A549 (cell line): Measurements from ENCODE around the gene ACD. TPM values are rescaled to one million over a fixed set of nuclear protein-coding genes. Genes with fewer than 3 reads are reported as not detected.

ENCODE experiments used
- ATAC-seq, 2 experiments: fragments of 200-7000 bp in 1 of 2; fragments of >200 bp in 1 of 2; cut with Nextera tagmentation in 1 of 2; cut with Tn5 transposase in 1 of 2; 3 replicates each; pipeline versions ENCODE4 v1.8.0 to v1.9.1; 2018 to 2020; ENCODE audit warnings: mild to moderate bottlenecking in 1 of 2, moderate library complexity in 1 of 2
- CTCF ChIA-PET: fragments of 300-600 bp; sonication (Branson Sonifier 250); formaldehyde crosslinking; extraction: SDS; loops from one replicate; lab custom pipeline; 2021; ENCODE audit warnings: antibody characterized with exemption, inconsistent platforms; lab: Yijun Ruan, JAX
- POLR2A ChIA-PET: fragments of 350-600 bp; formaldehyde crosslinking; extraction: SDS; loops from one replicate; lab custom pipeline; 2021; ENCODE audit warnings: antibody characterized with exemption, inconsistent platforms; lab: Yijun Ruan, JAX
- DNase-seq, 2 experiments: peaks; one replicate each; pipeline versions ENCODE4 v3.0.0 to v3.0.0-alpha.2; 2011 to 2016; ENCODE audit warnings: low read depth in 1 of 2, low spot score in 1 of 2
- FAIRE-seq: peaks from 2 replicates; lab custom pipeline; 2011; peaks lifted over from hg19 to GRCh38; lab: Jason Lieb, UNC
- H3K27ac ChIP-seq, 2 experiments: fragments of >200 bp; sonication (Bioruptor Twin); formaldehyde crosslinking; 3 replicates each; pipeline ENCODE4 v1.5.1; 2016 to 2017
- H3K4me1 ChIP-seq: fragments of >200 bp; sonication (Bioruptor Twin); formaldehyde crosslinking; 3 replicates; pipeline ENCODE4 v1.6.1; 2016
- H3K4me2 ChIP-seq: fragments of >200 bp; sonication (Bioruptor Twin); formaldehyde crosslinking; 3 replicates; pipeline ENCODE4 v1.6.1; 2016
- H3K4me3 ChIP-seq: fragments of >200 bp; sonication (Bioruptor Twin); formaldehyde crosslinking; 3 replicates; pipeline ENCODE4 v1.5.1; 2016
- H3K9me3 ChIP-seq: fragments of >200 bp; sonication (Bioruptor Twin); formaldehyde crosslinking; 3 replicates; pipeline ENCODE4 v1.6.1; 2016
- BHLHE40 ChIP-seq: IDR thresholded peaks from 2 replicates; pipeline ENCODE4 v1.6.1; 2012; ENCODE audit warnings: low read depth, low read length, inconsistent platforms
- EHF ChIP-seq: fragments of 250-450 bp; sonication (Bioruptor Pico); IDR thresholded peaks from 2 replicates; pipeline ENCODE4 v1.5.0; 2020; ENCODE audit warnings: mild to moderate bottlenecking
- FOSB ChIP-seq: fragments of 250-450 bp; sonication (Bioruptor Pico); IDR thresholded peaks from 2 replicates; pipeline ENCODE4 v1.5.0; 2020; ENCODE audit warnings: mild to moderate bottlenecking, moderate library complexity
- FOSL2 ChIP-seq, 2 experiments: fragments of 450-650 bp in 1 of 2; fragments of >200 bp in 1 of 2; sonication (Bioruptor Twin) in 1 of 2; formaldehyde crosslinking; IDR thresholded peaks; 2 replicates each; pipeline versions ENCODE4 v1.5.0 to v1.6.1; 2016 to 2020; ENCODE audit warnings: mild to moderate bottlenecking in 1 of 2, moderate library complexity in 1 of 2
- GATA3 ChIP-seq: IDR thresholded peaks from 2 replicates; pipeline ENCODE4 v1.6.1; 2012; ENCODE audit warnings: borderline replicate concordance
- HOXB5 ChIP-seq: fragments of 250-450 bp; sonication (Bioruptor Pico); IDR thresholded peaks from 2 replicates; pipeline ENCODE4 v1.5.0; 2020; ENCODE audit warnings: mild to moderate bottlenecking, moderate library complexity
- KDM5A ChIP-seq: fragments of 200-600 bp; sonication (generic); IDR thresholded peaks from 2 replicates; pipeline ENCODE4 v1.6.1; 2016; ENCODE audit warnings: antibody characterized with exemption, mild to moderate bottlenecking
- MAX ChIP-seq: IDR thresholded peaks from 2 replicates; pipeline ENCODE4 v1.6.1; 2012
- RAD21 ChIP-seq, 2 experiments: fragments of >200 bp in 1 of 2; sonication (Bioruptor Twin) in 1 of 2; formaldehyde crosslinking in 1 of 2; IDR thresholded peaks in 1 of 2; conservative IDR thresholded peaks in 1 of 2; 2 replicates in 1 of 2; 3 replicates in 1 of 2; pipeline ENCODE4 v1.6.1; 2012 to 2018; ENCODE audit warnings: inconsistent platforms in 1 of 2
- RARB ChIP-seq: fragments of 250-450 bp; sonication (Bioruptor Pico); IDR thresholded peaks from 2 replicates; pipeline ENCODE4 v1.8.0; 2021; ENCODE audit warnings: mild to moderate bottlenecking, moderate library complexity
- RCOR1 ChIP-seq: fragments of 150-350 bp; IDR thresholded peaks from 2 replicates; pipeline ENCODE4 v1.6.1; 2014; ENCODE audit warnings: antibody characterized with exemption, low read length, low read depth
- REST ChIP-seq: fragments of 200-600 bp; sonication (generic); IDR thresholded peaks from 2 replicates; pipeline ENCODE4 v1.6.1; 2016; ENCODE audit warnings: antibody characterized with exemption, mild to moderate bottlenecking, moderate library complexity
- RNF2 ChIP-seq: fragments of 200-600 bp; sonication (generic); IDR thresholded peaks from 2 replicates; pipeline ENCODE4 v1.6.1; 2016; ENCODE audit warnings: low read depth, mild to moderate bottlenecking, antibody characterized with exemption, moderate library complexity, borderline replicate concordance
- SMC3 ChIP-seq: fragments of >200 bp; sonication (Bioruptor Twin); formaldehyde crosslinking; IDR thresholded peaks from 3 replicates; pipeline ENCODE4 v1.6.1; 2018; ENCODE audit warnings: inconsistent platforms
- TFCP2L1 ChIP-seq: fragments of 250-450 bp; sonication (Bioruptor Pico); IDR thresholded peaks from 2 replicates; pipeline ENCODE4 v1.5.0; 2021; ENCODE audit warnings: mild to moderate bottlenecking
- ZFP36 ChIP-seq: fragments of 450-650 bp; IDR thresholded peaks from 2 replicates; pipeline ENCODE4 v1.6.1; 2014; ENCODE audit warnings: borderline replicate concordance; ENCODE audit not compliant: partially characterized antibody
- ZNF302 ChIP-seq: fragments of 250-450 bp; sonication (Bioruptor Pico); IDR thresholded peaks from 2 replicates; pipeline ENCODE4 v1.9.0; 2021; ENCODE audit warnings: inconsistent platforms, mild to moderate bottlenecking, moderate library complexity
- WGBS: methylation state at CpG from one replicate; pipeline ENCODE4 v1.1.6; 2017; ENCODE audit errors: missing lambda C conversion rate; 5-methylcytosine and 5-hydroxymethylcytosine counted together
- polyA plus RNA-seq, 4 experiments: library from polyadenylated mRNA; depleted of rRNA in 3 of 4; stranded (reverse); fragments of >200 nt; fragmentation: RNase III in 1 of 4; extraction: RNeasy Plus Mini Kit Qiagen cat#74134 plus additional on column Dnase treatment in 1 of 4; gene quantifications; 2 replicates in 3 of 4; 3 replicates in 1 of 4; pipeline ENCODE4 v1.2.3, GENCODE V29; 2011 to 2017
- TF ChIP-seq, protein P1 (sequence below): fragments of 250-450 bp; sonication (Bioruptor Pico); IDR thresholded peaks from 2 replicates; pipeline ENCODE4 v1.5.0; 2021; ENCODE audit warnings: mild to moderate bottlenecking, moderate library complexity, borderline replicate concordance
- TF ChIP-seq, protein P2 (sequence below): fragments of >200 bp; sonication (Bioruptor Twin); formaldehyde crosslinking; IDR thresholded peaks from 3 replicates; pipeline ENCODE4 v1.5.1; 2016
- TF ChIP-seq, protein P3 (sequence below): IDR thresholded peaks from 2 replicates; pipeline ENCODE4 v1.6.1; 2012; ENCODE audit warnings: low read depth, borderline replicate concordance

ACD gene
- polyA plus RNA-seq, 2 of the 4 experiments (the other 2 are of a cell fraction): 19.4 to 26.4 TPM

GRCh38 chr16:67661886-67662652 lies 2.0 kb upstream of the ACD start:
- Histone ChIP-seq H3K9me3 (no peaks in the 10 kb centered on the region), H3K4me2 (no peak overlapping the region), H3K4me3 (no peak overlapping the region), H3K27ac (no peak overlapping the region), H3K4me1 (peaks cover 11% of the 10 kb centered on the region)
- 91% methylated on average over 33 of the region's 34 CpGs for WGBS
- ChIA-PET CTCF (interaction anchor here (1.3 to 16.7 kb wide), 7 partner anchors 11 to 285 kb away, joined by 3 to 174 read pairs (median 9); partner anchors contain the start of gene CARMIL2), POLR2A (no interaction called here)
- FAIRE-seq (no peak), DNase-seq (no peak), ATAC-seq (no peak)
- TF ChIP-seq RAD21 (conservative IDR thresholded peaks at IDR 0.05 in 1 of 2, IDR thresholded peaks at IDR 0.05 in 1 of 2) (no peak), SMC3 (no peak), RCOR1 (no peak), KDM5A (no peak), BHLHE40 (no peak), RARB (CRISPR knock-in tag) (no peak), EHF (no peak), ZFP36 (no peak), HOXB5 (no peak), ZNF302 (CRISPR knock-in tag) (no peak), MAX (no peak), FOSL2 (IDR thresholded peaks at IDR 0.05) (no peak), FOSL2 (CRISPR knock-in tag; IDR thresholded peaks at IDR 0.05) (no peak), TFCP2L1 (no peak), RNF2 (no peak), FOSB (CRISPR knock-in tag) (no peak), GATA3 (no peak)
- TF ChIP-seq, protein P1, sequence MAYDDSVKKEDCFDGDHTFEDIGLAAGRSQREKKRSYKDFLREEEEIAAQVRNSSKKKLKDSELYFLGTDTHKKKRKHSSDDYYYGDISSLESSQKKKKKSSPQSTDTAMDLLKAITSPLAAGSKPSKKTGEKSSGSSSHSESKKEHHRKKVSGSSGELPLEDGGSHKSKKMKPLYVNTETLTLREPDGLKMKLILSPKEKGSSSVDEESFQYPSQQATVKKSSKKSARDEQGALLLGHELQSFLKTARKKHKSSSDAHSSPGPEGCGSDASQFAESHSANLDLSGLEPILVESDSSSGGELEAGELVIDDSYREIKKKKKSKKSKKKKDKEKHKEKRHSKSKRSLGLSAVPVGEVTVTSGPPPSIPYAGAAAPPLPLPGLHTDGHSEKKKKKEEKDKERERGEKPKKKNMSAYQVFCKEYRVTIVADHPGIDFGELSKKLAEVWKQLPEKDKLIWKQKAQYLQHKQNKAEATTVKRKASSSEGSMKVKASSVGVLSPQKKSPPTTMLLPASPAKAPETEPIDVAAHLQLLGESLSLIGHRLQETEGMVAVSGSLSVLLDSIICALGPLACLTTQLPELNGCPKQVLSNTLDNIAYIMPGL (CRISPR knock-in tag): no peak
- TF ChIP-seq, protein P2, sequence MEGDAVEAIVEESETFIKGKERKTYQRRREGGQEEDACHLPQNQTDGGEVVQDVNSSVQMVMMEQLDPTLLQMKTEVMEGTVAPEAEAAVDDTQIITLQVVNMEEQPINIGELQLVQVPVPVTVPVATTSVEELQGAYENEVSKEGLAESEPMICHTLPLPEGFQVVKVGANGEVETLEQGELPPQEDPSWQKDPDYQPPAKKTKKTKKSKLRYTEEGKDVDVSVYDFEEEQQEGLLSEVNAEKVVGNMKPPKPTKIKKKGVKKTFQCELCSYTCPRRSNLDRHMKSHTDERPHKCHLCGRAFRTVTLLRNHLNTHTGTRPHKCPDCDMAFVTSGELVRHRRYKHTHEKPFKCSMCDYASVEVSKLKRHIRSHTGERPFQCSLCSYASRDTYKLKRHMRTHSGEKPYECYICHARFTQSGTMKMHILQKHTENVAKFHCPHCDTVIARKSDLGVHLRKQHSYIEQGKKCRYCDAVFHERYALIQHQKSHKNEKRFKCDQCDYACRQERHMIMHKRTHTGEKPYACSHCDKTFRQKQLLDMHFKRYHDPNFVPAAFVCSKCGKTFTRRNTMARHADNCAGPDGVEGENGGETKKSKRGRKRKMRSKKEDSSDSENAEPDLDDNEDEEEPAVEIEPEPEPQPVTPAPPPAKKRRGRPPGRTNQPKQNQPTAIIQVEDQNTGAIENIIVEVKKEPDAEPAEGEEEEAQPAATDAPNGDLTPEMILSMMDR: no peak
- TF ChIP-seq, protein P3, sequence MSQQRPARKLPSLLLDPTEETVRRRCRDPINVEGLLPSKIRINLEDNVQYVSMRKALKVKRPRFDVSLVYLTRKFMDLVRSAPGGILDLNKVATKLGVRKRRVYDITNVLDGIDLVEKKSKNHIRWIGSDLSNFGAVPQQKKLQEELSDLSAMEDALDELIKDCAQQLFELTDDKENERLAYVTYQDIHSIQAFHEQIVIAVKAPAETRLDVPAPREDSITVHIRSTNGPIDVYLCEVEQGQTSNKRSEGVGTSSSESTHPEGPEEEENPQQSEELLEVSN: no peak

DNA sequence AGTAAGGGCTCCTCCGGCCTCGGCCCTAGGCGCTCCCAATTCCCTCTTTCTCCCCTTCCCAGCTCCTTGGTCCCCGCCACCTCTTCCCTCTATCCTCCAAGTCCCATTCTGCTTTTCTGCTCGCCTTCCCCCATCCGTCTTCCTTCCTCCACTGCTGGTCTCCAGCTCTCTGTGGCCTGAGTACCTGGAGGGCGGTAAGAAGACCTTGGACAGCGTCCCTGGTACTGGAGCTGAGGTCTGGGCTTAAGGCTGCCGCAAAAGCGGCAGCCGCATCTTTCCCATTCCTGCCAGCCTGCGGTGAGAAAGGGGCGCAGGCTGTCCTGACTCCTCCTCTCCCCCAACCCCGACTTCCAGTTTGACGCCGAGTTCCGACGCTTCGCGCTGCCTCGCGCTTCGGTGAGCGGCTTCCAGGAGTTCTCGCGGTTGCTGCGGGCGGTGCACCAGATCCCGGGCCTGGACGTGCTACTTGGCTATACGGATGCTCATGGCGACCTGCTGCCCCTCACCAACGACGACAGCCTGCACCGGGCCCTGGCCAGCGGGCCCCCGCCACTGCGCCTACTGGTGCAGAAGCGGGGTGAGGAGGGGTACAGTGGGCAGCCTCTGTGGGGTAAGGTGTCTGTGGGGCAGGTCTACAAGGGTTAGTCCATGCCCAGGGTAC lies 1.2 kb upstream of the ACD start:
- WGBS: 81% methylated on average over 32 of the region's 39 CpGs
- TF ChIP-seq, protein P1 (CRISPR knock-in tag): no peak
- peak; percentile 85 for TF ChIP-seq REST
- Histone ChIP-seq H3K4me2 (peak overlapping the region; percentile 80), H3K4me3 (peak overlapping the region; percentile 91), H3K27ac (peak overlapping the region; percentile 39 to 92; a peak in 5 of 6 replicates), H3K9me3 (no peaks in the 10 kb centered on the region), H3K4me1 (peaks cover 11% of the 10 kb centered on the region)
- FAIRE-seq: no peak
- peak in 1 of 2 experiments; percentile 16; a peak in 2 of 6 replicates for ATAC-seq
- CTCF ChIA-PET: interaction anchor here (0.6 to 16.7 kb wide), 8 partner anchors 7 to 356 kb away, joined by 3 to 174 read pairs (median 8); partner anchors contain the start of gene CARMIL2
- peak; percentile 41 to 46 for DNase-seq
- POLR2A ChIA-PET: interaction anchor here (1.4 to 1.5 kb wide), 2 partner anchors 99 to 140 kb away, joined by 7 to 17 read pairs; partner anchors contain the start of gene CTCF
